GM19240 (cell line): Measurements from ENCODE around the gene SOSTDC1.

Experiments
- DNase-seq: peaks from one replicate; pipeline ENCODE4 v3.0.0; 2011; ENCODE audit warnings: low spot score; ENCODE audit not compliant: insufficient read length

Gene SOSTDC1

DNA sequence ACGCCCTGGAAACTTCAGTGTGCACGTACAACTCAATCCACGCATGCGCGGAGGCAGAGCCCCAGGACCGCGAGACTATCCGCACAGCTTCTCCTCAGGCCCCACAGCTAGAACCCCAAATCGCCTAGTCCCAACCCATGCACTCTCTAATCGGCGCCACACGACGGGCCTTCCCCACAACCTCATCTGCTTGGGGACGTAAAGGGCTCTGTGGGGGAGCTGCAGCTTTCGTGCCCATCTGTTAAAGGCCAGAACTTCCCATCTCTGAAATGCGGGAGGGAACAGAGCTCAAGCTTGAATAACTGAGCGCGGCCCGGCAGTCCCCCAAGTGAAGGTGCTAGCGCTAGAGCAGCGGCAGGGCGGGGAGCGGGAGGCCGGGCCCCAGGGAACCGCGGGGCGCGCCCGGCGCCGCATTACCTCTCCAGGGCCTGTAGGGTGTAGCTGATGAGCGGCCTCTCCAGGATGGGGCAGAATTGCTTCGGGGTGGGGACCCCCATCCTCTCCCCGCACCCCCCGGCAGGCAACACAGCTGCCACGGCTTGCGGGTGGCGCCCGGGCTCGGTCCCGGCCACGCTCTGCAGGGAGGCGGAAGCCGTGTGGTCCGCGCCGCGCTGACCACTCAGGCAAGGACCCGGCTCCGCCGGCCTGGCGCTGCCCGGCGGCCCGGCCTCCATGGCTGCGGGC is 44.7 kb downstream of the SOSTDC1 start:
- DNase-seq, result peak; percentile 32

DNA sequence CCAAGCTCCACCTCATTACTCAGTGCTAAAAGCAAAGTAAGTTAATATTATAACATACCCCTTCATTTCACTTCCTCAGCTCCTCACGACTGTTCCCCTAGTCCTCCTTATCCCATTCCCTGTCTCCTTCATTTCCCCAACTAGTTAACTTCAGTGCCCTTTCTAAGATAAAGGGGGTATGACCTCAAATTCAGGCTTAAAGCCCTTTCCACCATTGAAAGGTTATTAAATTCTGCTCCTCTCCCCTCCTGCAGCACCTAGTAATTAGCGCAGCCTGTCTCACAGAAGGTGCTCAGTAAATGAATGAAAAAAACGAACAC is 45.2 kb downstream of the SOSTDC1 start:
- no peak for DNase-seq

DNA sequence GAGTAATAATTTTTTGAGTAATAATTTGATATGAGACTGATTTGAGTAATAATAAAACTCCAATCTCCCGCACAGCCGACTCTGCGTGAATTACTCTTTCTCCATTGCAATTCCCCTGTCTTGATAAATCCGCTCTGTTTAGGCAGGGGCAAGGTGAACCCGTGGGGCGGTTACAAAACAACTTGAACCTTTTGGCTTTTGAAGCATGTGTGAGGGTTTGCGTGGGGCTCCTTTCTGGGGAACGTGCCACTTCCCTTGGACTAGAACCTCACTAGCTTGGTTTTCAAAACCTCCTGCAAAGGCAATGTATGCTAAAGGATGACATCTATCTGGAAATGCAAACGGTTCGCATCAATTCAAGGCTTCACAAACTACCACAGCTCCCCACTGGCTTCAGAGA is 45.7 kb downstream of the SOSTDC1 start:
- no peak for DNase-seq

DNA sequence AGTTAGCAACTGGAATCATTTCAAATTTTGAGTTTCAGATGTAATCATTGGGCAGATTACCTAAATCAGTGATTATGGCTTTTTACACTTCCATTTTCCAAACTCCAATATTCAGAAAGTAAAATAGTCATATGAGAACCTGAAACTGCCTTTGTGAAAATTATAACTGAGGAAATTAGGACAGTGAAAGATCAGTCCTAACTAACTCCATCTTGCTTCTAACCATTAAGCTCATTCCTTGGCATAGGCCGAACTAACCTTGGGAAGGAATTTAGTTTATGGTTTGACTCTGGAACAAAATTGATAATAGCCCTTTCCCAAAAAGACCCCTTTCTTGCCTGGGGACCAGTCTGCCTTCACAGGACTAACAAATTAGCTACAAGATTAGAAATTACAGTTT is 46.4 kb downstream of the SOSTDC1 start:
- no peak for DNase-seq

DNA sequence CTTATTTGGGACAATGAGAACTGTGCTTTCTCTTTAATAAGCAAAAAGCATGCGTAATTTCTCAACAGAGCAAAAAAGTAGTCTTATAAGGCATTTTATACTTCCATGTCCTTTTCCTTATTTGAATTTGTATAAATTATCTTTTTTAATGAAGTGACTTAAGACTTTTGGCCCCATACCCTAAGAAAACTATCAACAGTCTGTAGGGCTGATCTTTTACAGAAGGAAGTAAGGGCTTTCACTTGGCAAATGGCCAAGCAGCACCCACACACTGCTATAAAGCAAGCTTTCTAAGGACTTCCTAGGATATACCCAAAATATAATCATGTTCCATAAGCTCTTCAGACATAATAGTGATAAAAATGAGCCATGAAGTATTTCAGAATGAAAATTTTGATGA is 47.6 kb downstream of the SOSTDC1 start:
- no peak for DNase-seq

DNA sequence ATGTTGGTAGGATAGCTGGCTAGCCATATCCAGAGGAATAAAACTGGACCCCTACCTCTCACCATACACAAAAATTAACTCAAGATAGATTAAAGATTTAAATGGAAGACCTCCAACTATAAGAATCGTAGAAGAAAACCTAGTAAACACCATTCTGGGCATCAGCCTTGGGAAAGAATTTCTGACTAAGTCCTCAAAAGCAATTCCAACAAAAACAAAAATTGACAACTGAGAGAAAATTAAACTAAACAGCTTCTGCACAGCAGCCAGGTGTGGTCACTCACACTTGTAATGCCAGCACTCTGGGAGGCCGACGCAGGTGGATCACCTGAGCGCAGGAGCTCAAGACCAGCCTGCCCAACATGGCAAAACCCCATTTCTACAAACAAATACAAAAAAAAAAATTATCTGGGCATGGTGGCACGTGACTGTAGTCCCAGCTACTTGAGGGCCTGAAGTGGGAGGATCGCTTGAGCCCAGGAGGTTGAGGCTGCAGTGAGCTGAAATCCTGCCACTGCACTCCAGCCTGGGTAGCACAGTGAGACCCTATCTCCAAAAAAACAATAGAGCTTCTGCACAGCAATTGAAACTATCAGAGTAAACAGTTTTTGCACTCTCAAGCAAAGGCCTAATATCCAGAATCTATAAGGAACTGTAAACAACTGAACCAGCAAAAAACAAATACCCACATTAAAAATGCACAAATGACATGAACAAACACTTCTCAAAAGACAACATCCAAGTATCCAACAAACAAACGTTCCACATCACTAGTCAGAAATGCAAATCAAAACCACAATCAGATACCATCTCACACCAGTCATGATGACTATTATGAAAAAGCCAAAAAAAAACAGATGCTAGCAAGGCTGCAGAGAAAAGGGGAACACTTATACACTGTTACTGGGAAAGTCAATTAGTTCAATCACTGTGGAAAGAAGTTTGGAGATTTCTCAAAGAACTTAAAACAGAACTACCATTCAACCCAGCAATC is 49.0 kb downstream of the SOSTDC1 start:
- DNase-seq, result no peak

DNA sequence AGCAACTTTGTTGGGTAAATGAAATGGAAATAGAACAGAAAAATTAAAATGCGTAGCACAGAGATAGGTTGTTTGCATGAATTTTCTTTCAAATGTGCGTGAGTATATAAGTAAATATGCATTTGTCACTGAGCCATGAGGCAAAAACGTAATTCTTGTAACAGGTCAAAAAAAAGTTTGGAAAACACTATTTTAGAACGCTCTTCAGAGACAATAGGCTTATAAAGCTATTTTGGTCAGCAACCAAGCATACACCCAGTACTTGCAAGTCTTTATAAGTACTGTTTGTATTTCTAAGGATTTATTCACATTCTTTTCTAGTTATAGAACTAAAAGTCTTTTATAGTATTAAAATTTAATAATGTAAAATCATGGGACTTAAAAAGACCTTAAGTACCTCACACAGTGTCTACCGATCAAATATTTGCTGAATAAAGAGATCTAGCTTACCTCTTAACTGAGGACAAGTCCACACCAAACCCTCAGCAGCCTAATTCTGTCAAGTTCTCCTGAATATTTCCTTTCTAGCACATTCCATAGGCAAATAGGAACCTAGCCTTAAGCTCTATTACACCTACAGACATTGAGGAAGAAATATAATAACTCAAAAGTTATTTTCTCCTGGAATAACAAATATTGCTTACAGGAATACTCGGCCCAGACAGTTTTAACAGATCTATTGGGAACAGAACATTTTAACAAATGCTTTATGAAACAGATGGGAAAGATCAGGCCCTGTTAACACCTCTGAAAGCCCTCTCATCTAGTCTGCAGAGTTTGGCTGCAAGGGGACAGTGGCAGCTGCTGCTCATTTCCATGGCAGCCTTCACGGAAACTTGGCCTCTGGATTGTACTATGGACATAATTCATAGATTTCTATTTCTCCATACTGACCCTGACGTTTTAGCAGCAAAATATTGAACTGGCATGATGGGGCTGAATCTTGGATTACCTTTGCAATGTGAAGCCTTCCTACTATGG is 53.0 kb downstream of the SOSTDC1 start:
- DNase-seq, result no peak
